SK-N-SH treated with all-trans-retinoic acid at 6 μM for 48 hours (cell line): Measurements from ENCODE around the gene THAP2.

Experiments
- ATAC-seq: fragments of 200-7000 bp; cut with Tn5 transposase; 3 replicates; pipeline ENCODE4 v1.9.1; 2020; ENCODE audit warnings: mild to moderate bottlenecking, moderate library complexity
- ARNTL ChIP-seq: fragments of 450-650 bp; formaldehyde crosslinking; IDR thresholded peaks from 2 replicates; pipeline ENCODE4 v1.5.0; 2020; ENCODE audit warnings: low read depth, mild to moderate bottlenecking, moderate library complexity, borderline replicate concordance
- BACH2 ChIP-seq: fragments of 250-450 bp; sonication (Bioruptor Pico); IDR thresholded peaks from 2 replicates; pipeline ENCODE4 v1.9.0; 2021; ENCODE audit warnings: mild to moderate bottlenecking, borderline replicate concordance
- CREB5 ChIP-seq: fragments of 250-450 bp; sonication (Bioruptor Pico); IDR thresholded peaks from 2 replicates; pipeline ENCODE4 v1.5.1; 2020; ENCODE audit warnings: low read depth, mild to moderate bottlenecking, moderate library complexity
- CSDC2 ChIP-seq: fragments of 250-450 bp; sonication (Bioruptor Pico); IDR thresholded peaks from 2 replicates; pipeline ENCODE4 v1.5.0; 2020; ENCODE audit warnings: mild to moderate bottlenecking, moderate library complexity
- CSRNP3 ChIP-seq: fragments of 250-450 bp; sonication (Bioruptor Pico); IDR thresholded peaks from 2 replicates; pipeline ENCODE4 v1.5.1; 2021; ENCODE audit warnings: mild to moderate bottlenecking, moderate library complexity
- ESRRG ChIP-seq: fragments of 250-450 bp; sonication (Bioruptor Pico); IDR thresholded peaks from 2 replicates; pipeline ENCODE4 v1.6.1; 2021; ENCODE audit warnings: mild to moderate bottlenecking
- GLIS3 ChIP-seq: fragments of 250-450 bp; sonication (Bioruptor Pico); IDR thresholded peaks from 2 replicates; pipeline ENCODE4 v1.5.0; 2020; ENCODE audit warnings: mild to moderate bottlenecking, moderate library complexity
- ISL1 ChIP-seq: fragments of 250-450 bp; sonication (Bioruptor Pico); IDR thresholded peaks from 2 replicates; pipeline ENCODE4 v2.1.2; 2022; ENCODE audit warnings: mild to moderate bottlenecking, moderate library complexity
- OSR1 ChIP-seq: fragments of 250-450 bp; sonication (Bioruptor Pico); IDR thresholded peaks from 2 replicates; pipeline ENCODE4 v1.8.0; 2022; ENCODE audit warnings: moderate library complexity, mild to moderate bottlenecking, inconsistent platforms
- POU6F1 ChIP-seq: fragments of 250-450 bp; sonication (Bioruptor Pico); IDR thresholded peaks from 2 replicates; pipeline ENCODE4 v1.8.0; 2021; ENCODE audit warnings: low read depth, mild to moderate bottlenecking, moderate library complexity, borderline replicate concordance
- PPARA ChIP-seq: fragments of 250-450 bp; sonication (Bioruptor Pico); IDR thresholded peaks from 2 replicates; pipeline ENCODE4 v1.5.0; 2020; ENCODE audit warnings: mild to moderate bottlenecking, borderline replicate concordance
- TCF4 ChIP-seq: fragments of 250-450 bp; sonication (Bioruptor Pico); IDR thresholded peaks from 2 replicates; pipeline ENCODE4 v1.8.0; 2021; ENCODE audit warnings: mild to moderate bottlenecking, moderate library complexity, borderline replicate concordance
- TOX ChIP-seq: fragments of 250-450 bp; sonication (Bioruptor Pico); IDR thresholded peaks from 2 replicates; pipeline ENCODE4 v1.8.0; 2021; ENCODE audit warnings: mild to moderate bottlenecking, moderate library complexity, borderline replicate concordance
- TSHZ2 ChIP-seq: fragments of 250-450 bp; sonication (Bioruptor Pico); IDR thresholded peaks from 2 replicates; pipeline ENCODE4 v1.5.0; 2020; ENCODE audit warnings: mild to moderate bottlenecking, moderate library complexity
- ZC3H10 ChIP-seq: fragments of 250-450 bp; sonication (Bioruptor Pico); IDR thresholded peaks from 2 replicates; pipeline ENCODE4 v1.5.1; 2021; ENCODE audit warnings: mild to moderate bottlenecking, moderate library complexity
- ZFP30 ChIP-seq: fragments of 450-650 bp; formaldehyde crosslinking; IDR thresholded peaks from 2 replicates; pipeline ENCODE4 v1.5.0; 2022; ENCODE audit warnings: mild to moderate bottlenecking, moderate library complexity
- ZNF70 ChIP-seq: fragments of 450-650 bp; formaldehyde crosslinking; IDR thresholded peaks from 2 replicates; pipeline ENCODE4 v1.5.0; 2020; ENCODE audit warnings: mild to moderate bottlenecking, moderate library complexity

THAP2 gene

GRCh38 chr12:71641390-71641789 lies 22.7 kb upstream of the THAP2 start (continued):
- TF ChIP-seq TSHZ2 (CRISPR knock-in tag) (no peak), ZC3H10 (CRISPR knock-in tag) (no peak), CSRNP3 (CRISPR knock-in tag) (no peak)

GRCh38 chr12:71642264-71642663 lies 21.8 kb upstream of the THAP2 start:
- no peak for ATAC-seq
- TF ChIP-seq GLIS3 = no peak
- no peak for TF ChIP-seq ESRRG (CRISPR knock-in tag)
- no peak for TF ChIP-seq BACH2 (CRISPR knock-in tag)
- no peak for TF ChIP-seq TOX (CRISPR knock-in tag)
- no peak for TF ChIP-seq CREB5
- no peak for TF ChIP-seq OSR1 (CRISPR knock-in tag)
- no peak for TF ChIP-seq POU6F1 (CRISPR knock-in tag)
- no peak for TF ChIP-seq ZNF70
- TF ChIP-seq PPARA = no peak
- TF ChIP-seq ARNTL (CRISPR knock-in tag) = no peak
- TF ChIP-seq ZC3H10 (CRISPR knock-in tag) = no peak
- TF ChIP-seq CSRNP3 (CRISPR knock-in tag) = no peak
- no peak for TF ChIP-seq TSHZ2 (CRISPR knock-in tag)

GRCh38 chr12:71645268-71645667 lies 18.8 kb upstream of the THAP2 start:
- TF ChIP-seq ZC3H10 (CRISPR knock-in tag) (no peak), PPARA (no peak), ESRRG (CRISPR knock-in tag) (no peak), OSR1 (CRISPR knock-in tag) (no peak), TCF4 (no peak)
- no peak for ATAC-seq

GRCh38 chr12:71646512-71646911 lies 17.6 kb upstream of the THAP2 start:
- ATAC-seq = no peak
- TF ChIP-seq CREB5 (no peak), OSR1 (CRISPR knock-in tag) (no peak), CSDC2 (CRISPR knock-in tag) (no peak), ESRRG (CRISPR knock-in tag) (no peak), ZFP30 (CRISPR knock-in tag) (no peak), ARNTL (CRISPR knock-in tag) (no peak), ISL1 (CRISPR knock-in tag) (no peak)
